Measurements from ENCODE around the gene CBR4.

The CBR4 gene

GRCh38 chr4:169029947-169030346 is 19.9 kb upstream of the CBR4 start:
- Histone ChIP-seq H3K27me3 (ENCODE audit: control insufficient read depth, insufficient read depth, low read length) (no peaks in the 10 kb centered on the region), H3K4me3 (ENCODE audit: low read length) (no peak overlapping the region), H3K4me1 (ENCODE audit: control insufficient read depth, insufficient read depth, low read length) (no peaks in the 10 kb centered on the region), H3K36me3 (ENCODE audit: control insufficient read depth, insufficient read depth, low read length) (no peaks in the 10 kb centered on the region), H3K9ac (ENCODE audit: low read length) (no peak overlapping the region), H3K27ac (ENCODE audit: low read depth, low read length) (no peak overlapping the region)

- H3K4me1 ChIP-seq (ENCODE audit: control insufficient read depth, insufficient read depth, low read length) = no peaks in the 10 kb centered on the region
- no peaks in the 10 kb centered on the region for H3K36me3 ChIP-seq (ENCODE audit: control insufficient read depth, insufficient read depth, low read length)
- H3K9ac ChIP-seq (ENCODE audit: low read length) = no peak overlapping the region
- H3K27me3 ChIP-seq (ENCODE audit: control insufficient read depth, insufficient read depth, low read length) = no peaks in the 10 kb centered on the region
- H3K4me3 ChIP-seq (ENCODE audit: low read length) = no peak overlapping the region
- H3K27ac ChIP-seq (ENCODE audit: low read depth, low read length) = no peak overlapping the region
Measured at GRCh38 chr4:169027663-169028062, 17.6 kb upstream of the CBR4 start.

GRCh38 chr4:169025184-169025583 is 15.1 kb upstream of the CBR4 start:
- no peak overlapping the region for H3K4me3 ChIP-seq (ENCODE audit: low read length)
- no peak overlapping the region for H3K27ac ChIP-seq (ENCODE audit: low read depth, low read length)
- H3K27me3 ChIP-seq (ENCODE audit: control insufficient read depth, insufficient read depth, low read length) = no peaks in the 10 kb centered on the region
- no peak overlapping the region for H3K9ac ChIP-seq (ENCODE audit: low read length)
- H3K36me3 ChIP-seq (ENCODE audit: control insufficient read depth, insufficient read depth, low read length) = no peaks in the 10 kb centered on the region
- H3K4me1 ChIP-seq (ENCODE audit: control insufficient read depth, insufficient read depth, low read length) = no peaks in the 10 kb centered on the region

GRCh38 chr4:169024762-169025161 is 14.7 kb upstream of the CBR4 start:
- Histone ChIP-seq H3K27me3 (ENCODE audit: control insufficient read depth, insufficient read depth, low read length) (no peaks in the 10 kb centered on the region), H3K27ac (ENCODE audit: low read depth, low read length) (no peak overlapping the region), H3K36me3 (ENCODE audit: control insufficient read depth, insufficient read depth, low read length) (no peaks in the 10 kb centered on the region), H3K4me1 (ENCODE audit: control insufficient read depth, insufficient read depth, low read length) (no peaks in the 10 kb centered on the region), H3K4me3 (ENCODE audit: low read length) (no peak overlapping the region), H3K9ac (ENCODE audit: low read length) (no peak overlapping the region)

- H3K27ac ChIP-seq (ENCODE audit: low read depth, low read length) = no peak overlapping the region
- H3K4me3 ChIP-seq (ENCODE audit: low read length) = no peak overlapping the region
- no peaks in the 10 kb centered on the region for H3K4me1 ChIP-seq (ENCODE audit: control insufficient read depth, insufficient read depth, low read length)
- H3K27me3 ChIP-seq (ENCODE audit: control insufficient read depth, insufficient read depth, low read length) = no peaks in the 10 kb centered on the region
- no peak overlapping the region for H3K9ac ChIP-seq (ENCODE audit: low read length)
- H3K36me3 ChIP-seq (ENCODE audit: control insufficient read depth, insufficient read depth, low read length) = no peaks in the 10 kb centered on the region
Measured at GRCh38 chr4:169018406-169018805, 8.4 kb upstream of the CBR4 start.

GRCh38 chr4:169017971-169018370 is 7.9 kb upstream of the CBR4 start:
- Histone ChIP-seq H3K4me1 (ENCODE audit: control insufficient read depth, insufficient read depth, low read length) (no peaks in the 10 kb centered on the region), H3K4me3 (ENCODE audit: low read length) (no peak overlapping the region), H3K36me3 (ENCODE audit: control insufficient read depth, insufficient read depth, low read length) (no peaks in the 10 kb centered on the region), H3K27me3 (ENCODE audit: control insufficient read depth, insufficient read depth, low read length) (no peaks in the 10 kb centered on the region), H3K27ac (ENCODE audit: low read depth, low read length) (no peak overlapping the region), H3K9ac (ENCODE audit: low read length) (no peak overlapping the region)

GRCh38 chr4:169015186-169015623 is 5.2 kb upstream of the CBR4 start:
- Histone ChIP-seq H3K9ac (ENCODE audit: low read length) (no peak overlapping the region), H3K27ac (ENCODE audit: low read depth, low read length) (no peak overlapping the region), H3K4me1 (ENCODE audit: control insufficient read depth, insufficient read depth, low read length) (no peaks in the 10 kb centered on the region), H3K27me3 (ENCODE audit: control insufficient read depth, insufficient read depth, low read length) (no peaks in the 10 kb centered on the region), H3K36me3 (ENCODE audit: control insufficient read depth, insufficient read depth, low read length) (no peaks in the 10 kb centered on the region), H3K4me3 (ENCODE audit: low read length) (no peak overlapping the region)

GRCh38 chr4:169014586-169014985 is 4.5 kb upstream of the CBR4 start:
- no peak overlapping the region for H3K4me3 ChIP-seq (ENCODE audit: low read length)
- H3K27me3 ChIP-seq (ENCODE audit: control insufficient read depth, insufficient read depth, low read length) = no peaks in the 10 kb centered on the region
- no peaks in the 10 kb centered on the region for H3K4me1 ChIP-seq (ENCODE audit: control insufficient read depth, insufficient read depth, low read length)
- no peak overlapping the region for H3K9ac ChIP-seq (ENCODE audit: low read length)
- no peaks in the 10 kb centered on the region for H3K36me3 ChIP-seq (ENCODE audit: control insufficient read depth, insufficient read depth, low read length)
- no peak overlapping the region for H3K27ac ChIP-seq (ENCODE audit: low read depth, low read length)

GRCh38 chr4:169013396-169013795 is 3.3 kb upstream of the CBR4 start:
- H3K9ac ChIP-seq (ENCODE audit: low read length) = no peak overlapping the region
- peaks cover 6% of the 10 kb centered on the region for H3K4me1 ChIP-seq (ENCODE audit: control insufficient read depth, insufficient read depth, low read length)
- no peaks in the 10 kb centered on the region for H3K36me3 ChIP-seq (ENCODE audit: control insufficient read depth, insufficient read depth, low read length)
- no peak overlapping the region for H3K4me3 ChIP-seq (ENCODE audit: low read length)
- no peak overlapping the region for H3K27ac ChIP-seq (ENCODE audit: low read depth, low read length)
- no peaks in the 10 kb centered on the region for H3K27me3 ChIP-seq (ENCODE audit: control insufficient read depth, insufficient read depth, low read length)

- H3K27me3 ChIP-seq (ENCODE audit: control insufficient read depth, insufficient read depth, low read length) = no peaks in the 10 kb centered on the region
- H3K4me3 ChIP-seq (ENCODE audit: low read length) = no peak overlapping the region
- H3K27ac ChIP-seq (ENCODE audit: low read depth, low read length) = no peak overlapping the region
- no peak overlapping the region for H3K9ac ChIP-seq (ENCODE audit: low read length)
- no peaks in the 10 kb centered on the region for H3K36me3 ChIP-seq (ENCODE audit: control insufficient read depth, insufficient read depth, low read length)
- peaks cover 7% of the 10 kb centered on the region for H3K4me1 ChIP-seq (ENCODE audit: control insufficient read depth, insufficient read depth, low read length)
Measured at GRCh38 chr4:169012049-169012448, 2.0 kb upstream of the CBR4 start.

GRCh38 chr4:169009286-169010124 is 550 bp downstream of the CBR4 start:
- peak overlapping the region; percentile 91 for H3K27ac ChIP-seq (ENCODE audit: low read depth, low read length)
- no peaks in the 10 kb centered on the region for H3K27me3 ChIP-seq (ENCODE audit: control insufficient read depth, insufficient read depth, low read length)
- H3K4me1 ChIP-seq (ENCODE audit: control insufficient read depth, insufficient read depth, low read length) = peaks cover 7% of the 10 kb centered on the region
- no peaks in the 10 kb centered on the region for H3K36me3 ChIP-seq (ENCODE audit: control insufficient read depth, insufficient read depth, low read length)
- peak overlapping the region; percentile 89 for H3K9ac ChIP-seq (ENCODE audit: low read length)
- H3K4me3 ChIP-seq (ENCODE audit: low read length) = peak overlapping the region; percentile 92

- Histone ChIP-seq H3K36me3 (ENCODE audit: control insufficient read depth, insufficient read depth, low read length) (peaks cover 6% of the 10 kb centered on the region), H3K27ac (ENCODE audit: low read depth, low read length) (no peak overlapping the region), H3K9ac (ENCODE audit: low read length) (no peak overlapping the region), H3K4me1 (ENCODE audit: control insufficient read depth, insufficient read depth, low read length) (peaks cover 7% of the 10 kb centered on the region), H3K4me3 (ENCODE audit: low read length) (no peak overlapping the region), H3K27me3 (ENCODE audit: control insufficient read depth, insufficient read depth, low read length) (no peaks in the 10 kb centered on the region)
Measured at GRCh38 chr4:169005453-169006099, 4.5 kb downstream of the CBR4 start.

- Histone ChIP-seq H3K9ac (ENCODE audit: low read length) (no peak overlapping the region), H3K27me3 (ENCODE audit: control insufficient read depth, insufficient read depth, low read length) (no peaks in the 10 kb centered on the region), H3K27ac (ENCODE audit: low read depth, low read length) (no peak overlapping the region), H3K4me1 (ENCODE audit: control insufficient read depth, insufficient read depth, low read length) (no peaks in the 10 kb centered on the region), H3K36me3 (ENCODE audit: control insufficient read depth, insufficient read depth, low read length) (peaks cover 6% of the 10 kb centered on the region), H3K4me3 (ENCODE audit: low read length) (no peak overlapping the region)
Measured at GRCh38 chr4:169000315-169000714, 9.7 kb downstream of the CBR4 start.
